Effector memory CD4-positive, alpha-beta T cell (primary cell): ENCODE results near the gene TNS2.
"Not testable (repeated sequence)": the region's sequence is repeated elsewhere in the genome, so short reads cannot be mapped to it uniquely, and the experiment has no call there.

Experiments
- DNase-seq, 3 donors: peaks; one replicate each; pipeline ENCODE4 v3.0.0-alpha.2; 2020
- H3K27ac ChIP-seq: 2 replicates; pipeline ENCODE4 v1.7.0; 2013; ENCODE audit warnings: mild to moderate bottlenecking, low read length, moderate library complexity; ENCODE audit not compliant: insufficient read depth, poor library complexity, severe bottlenecking
- H3K27me3 ChIP-seq: replicated peaks from 2 replicates; pipeline ENCODE4 v1.7.0; 2013; ENCODE audit warnings: mild to moderate bottlenecking, low read length; ENCODE audit not compliant: insufficient read depth, control insufficient read depth, poor library complexity, severe bottlenecking
- H3K36me3 ChIP-seq: 2 replicates; pipeline ENCODE4 v1.7.0; 2013; ENCODE audit warnings: mild to moderate bottlenecking, low read length, moderate library complexity; ENCODE audit not compliant: control insufficient read depth, insufficient read depth
- H3K4me1 ChIP-seq: 2 replicates; pipeline ENCODE4 v1.7.0; 2013; ENCODE audit warnings: low read length, mild to moderate bottlenecking; ENCODE audit not compliant: control insufficient read depth, insufficient read depth, poor library complexity, severe bottlenecking
- H3K4me3 ChIP-seq: 2 replicates; pipeline ENCODE4 v1.7.0; 2013; ENCODE audit warnings: low read length, low read depth, mild to moderate bottlenecking; ENCODE audit not compliant: insufficient read depth, poor library complexity, severe bottlenecking
- H3K9me3 ChIP-seq: 2 replicates; pipeline ENCODE4 v1.7.0; 2013; ENCODE audit warnings: mild to moderate bottlenecking, low read length, moderate library complexity; ENCODE audit not compliant: control insufficient read depth
- total RNA-seq, 3 donors: gene quantifications; one replicate each; lab custom pipeline; 2026; lab: John Stamatoyannopoulos, UW

Gene TNS2
- total RNA-seq, result 1.6 to 4.3 (median 4.0) reads per million in 3 donors

- H3K9me3 ChIP-seq, result no peaks in the 10 kb centered on the region
- no peaks in the 10 kb centered on the region for H3K36me3 ChIP-seq
- H3K4me3 ChIP-seq, result no peak within 1 kb of the TSS
- DNase-seq, result no peak
- H3K27me3 ChIP-seq, result no peaks in the 10 kb centered on the region
- peak within 1 kb of the TSS; percentile 11 for H3K27ac ChIP-seq
- peaks cover 10% of the 10 kb centered on the region for H3K4me1 ChIP-seq
Observed at GRCh38 chr12:53049571-53050318, at the start of gene TNS2. TSS of gene TNS2 (plus strand) at chr12:53050065. CDS start at chr12:53050186, 121 bp downstream.

GRCh38 chr12:53004178-53004577, 45.7 kb upstream of the TNS2 start:
- H3K27ac ChIP-seq, result no peak overlapping the region
- no peaks in the 10 kb centered on the region for H3K27me3 ChIP-seq
- no peak overlapping the region for H3K4me3 ChIP-seq
- no peaks in the 10 kb centered on the region for H3K9me3 ChIP-seq
- no peak for DNase-seq
- no peaks in the 10 kb centered on the region for H3K36me3 ChIP-seq
- peaks cover 28% of the 10 kb centered on the region for H3K4me1 ChIP-seq

- Histone ChIP-seq H3K4me3 (no peak overlapping the region), H3K9me3 (no peaks in the 10 kb centered on the region), H3K36me3 (no peaks in the 10 kb centered on the region), H3K27ac (no peak overlapping the region), H3K4me1 (peaks cover 29% of the 10 kb centered on the region), H3K27me3 (no peaks in the 10 kb centered on the region)
- no peak for DNase-seq
Observed at GRCh38 chr12:53004582-53004981, 45.3 kb upstream of the TNS2 start.

GRCh38 chr12:53005215-53005985, 44.5 kb upstream of the TNS2 start:
- H3K27ac ChIP-seq, result peak overlapping the region; percentile 93
- peak in 1 of 3 donors; percentile 1 for DNase-seq
- H3K4me3 ChIP-seq, result peak overlapping the region; percentile 94

GRCh38 chr12:53005986-53006809, 43.7 kb upstream of the TNS2 start, which contains the start of gene EIF4B:
TSS of gene EIF4B (plus strand) at chr12:53006456. CDS start at chr12:53006484, 28 bp downstream.
- Histone ChIP-seq H3K4me1 (peaks cover 38% of the 10 kb centered on the region), H3K27ac (peak within 1 kb of the TSS; percentile 93), H3K4me3 (peak within 1 kb of the TSS; percentile 94), H3K27me3 (no peaks in the 10 kb centered on the region), H3K9me3 (no peaks in the 10 kb centered on the region), H3K36me3 (peaks cover 8% of the 10 kb centered on the region)
- peak; percentile 99 for DNase-seq

More at GRCh38 chr12:53005215-53005985, 44.5 kb upstream of the TNS2 start:
- no peaks in the 10 kb centered on the region for H3K9me3 ChIP-seq
- peaks cover 5% of the 10 kb centered on the region for H3K36me3 ChIP-seq
- H3K4me1 ChIP-seq, result peaks cover 34% of the 10 kb centered on the region
- no peaks in the 10 kb centered on the region for H3K27me3 ChIP-seq

GRCh38 chr12:53006810-53007309, 43.0 kb upstream of the TNS2 start:
- Histone ChIP-seq H3K9me3 (no peaks in the 10 kb centered on the region), H3K27me3 (no peaks in the 10 kb centered on the region), H3K36me3 (peaks cover 13% of the 10 kb centered on the region), H3K4me1 (peaks cover 40% of the 10 kb centered on the region), H3K27ac (peak overlapping the region; percentile 93), H3K4me3 (peak overlapping the region; percentile 94)
- DNase-seq, result peak; percentile 59 to 71 (median 62)

- peaks cover 13% of the 10 kb centered on the region for H3K36me3 ChIP-seq
- no peak for DNase-seq
- peaks cover 40% of the 10 kb centered on the region for H3K4me1 ChIP-seq
- peak overlapping the region; percentile 93 for H3K27ac ChIP-seq
- H3K9me3 ChIP-seq, result no peaks in the 10 kb centered on the region
- no peaks in the 10 kb centered on the region for H3K27me3 ChIP-seq
- H3K4me3 ChIP-seq, result peak overlapping the region; percentile 94
Observed at GRCh38 chr12:53007343-53007742, 42.5 kb upstream of the TNS2 start.

GRCh38 chr12:53008760-53009159, 41.1 kb upstream of the TNS2 start:
- not testable (repeated sequence) for H3K27me3 ChIP-seq, H3K27ac ChIP-seq, DNase-seq, H3K9me3 ChIP-seq
- Histone ChIP-seq H3K4me1 (peaks cover 40% of the 10 kb centered on the region), H3K36me3 (peaks cover 13% of the 10 kb centered on the region), H3K4me3 (peak overlapping the region; percentile 11)

GRCh38 chr12:53010955-53011354, 38.9 kb upstream of the TNS2 start:
- no peak for DNase-seq
- Histone ChIP-seq H3K4me1 (peaks cover 34% of the 10 kb centered on the region), H3K27ac (no peak overlapping the region)

More at GRCh38 chr12:53010955-53011354, 38.9 kb upstream of the TNS2 start:
- Histone ChIP-seq H3K36me3 (peaks cover 13% of the 10 kb centered on the region), H3K4me3 (no peak overlapping the region), H3K27me3 (no peaks in the 10 kb centered on the region), H3K9me3 (no peaks in the 10 kb centered on the region)
